ENCODE data around the gene CHCHD10.
"Not testable (repeated sequence)": the region's sequence is repeated elsewhere in the genome, so short reads cannot be mapped to it uniquely, and the experiment has no call there.

The CHCHD10 gene

GRCh38 chr22:23737696-23738095 is 30.1 kb downstream of the CHCHD10 start:
- TF ChIP-seq CTCF (IDR thresholded peaks at IDR 0.05; ENCODE audit: insufficient read depth, low read depth, low read length, missing control alignments), result no peak
- DNase-seq (ENCODE audit: low read depth), result no peak

GRCh38 chr22:23728108-23728507 is 39.7 kb downstream of the CHCHD10 start:
- not testable (repeated sequence) for DNase-seq (ENCODE audit: low read depth); H3K4me3 ChIP-seq (ENCODE audit: low read length)

More at GRCh38 chr22:23737696-23738095, 30.1 kb downstream of the CHCHD10 start:
- no peak overlapping the region for H3K4me3 ChIP-seq (ENCODE audit: low read length)

- no peak for TF ChIP-seq CTCF (IDR thresholded peaks at IDR 0.05; ENCODE audit: insufficient read depth, low read depth, low read length, missing control alignments)
- no peak for DNase-seq (ENCODE audit: low read depth)
- no peak overlapping the region for H3K4me3 ChIP-seq (ENCODE audit: low read length)
Measured at GRCh38 chr22:23722724-23723123, 45.0 kb downstream of the CHCHD10 start.

GRCh38 chr22:23722160-23722559 is 45.6 kb downstream of the CHCHD10 start:
- TF ChIP-seq CTCF (IDR thresholded peaks at IDR 0.05; ENCODE audit: insufficient read depth, low read depth, low read length, missing control alignments), result no peak
- DNase-seq (ENCODE audit: low read depth), result no peak
- H3K4me3 ChIP-seq (ENCODE audit: low read length), result no peak overlapping the region

GRCh38 chr22:23720855-23721254 is 46.9 kb downstream of the CHCHD10 start:
- no peak for TF ChIP-seq CTCF (IDR thresholded peaks at IDR 0.05; ENCODE audit: insufficient read depth, low read depth, low read length, missing control alignments)
- no peak for DNase-seq (ENCODE audit: low read depth)
- no peak overlapping the region for H3K4me3 ChIP-seq (ENCODE audit: low read length)

- no peak for TF ChIP-seq CTCF (IDR thresholded peaks at IDR 0.05; ENCODE audit: insufficient read depth, low read depth, low read length, missing control alignments)
- no peak for DNase-seq (ENCODE audit: low read depth)
Measured at GRCh38 chr22:23718371-23719165, 49.2 kb downstream of the CHCHD10 start.

GRCh38 chr22:23716811-23717801 is 50.7 kb downstream of the CHCHD10 start:
- peak; percentile 86 for DNase-seq (ENCODE audit: low read depth)

More at GRCh38 chr22:23718371-23719165, 49.2 kb downstream of the CHCHD10 start:
- H3K4me3 ChIP-seq (ENCODE audit: low read length), result no peak overlapping the region

More at GRCh38 chr22:23716811-23717801, 50.7 kb downstream of the CHCHD10 start:
- TF ChIP-seq CTCF (IDR thresholded peaks at IDR 0.05; ENCODE audit: insufficient read depth, low read depth, low read length, missing control alignments), result no peak
- peak overlapping the region; percentile 87 for H3K4me3 ChIP-seq (ENCODE audit: low read length)
